Mucosa of descending colon (tissue), 3 donors: Measurements from ENCODE around the gene EIF3B. TPM values are rescaled to one million over a fixed set of nuclear protein-coding genes. Genes with fewer than 3 reads are reported as not detected.

Source experiments
- ATAC-seq: fragments of 200-7000 bp; cut with Tn5 transposase; one replicate; pipeline ENCODE4 v1.9.1; 2020; ENCODE audit warnings: mild to moderate bottlenecking, moderate library complexity
- DNase-seq, 3 donors: peaks; one replicate each; pipeline ENCODE4 v3.0.0-alpha.2; 2020
- H3K36me3 ChIP-seq: fragments of 200-600 bp; one replicate; pipeline ENCODE4 v1.8.0; 2021; ENCODE audit warnings: low read depth, mild to moderate bottlenecking
- H3K4me1 ChIP-seq: fragments of 200-600 bp; one replicate; pipeline ENCODE4 v1.8.0; 2021; ENCODE audit warnings: low read depth, mild to moderate bottlenecking
- H3K4me3 ChIP-seq: fragments of 200-600 bp; one replicate; pipeline ENCODE4 v1.8.0; 2021; ENCODE audit warnings: mild to moderate bottlenecking
- H3K9me3 ChIP-seq: fragments of 200-600 bp; one replicate; pipeline ENCODE4 v1.8.0; 2021; ENCODE audit warnings: mild to moderate bottlenecking
- intact Hi-C, 2 donors: fragments of 100-400 bp; cut with DNase I in 1 of 2; cut with micrococcal nuclease in 1 of 2; formaldehyde crosslinking; loops; one replicate each; pipeline versions ENCODE4 v1.11.0 to v1.11.1; 2022; cut with DNase I, micrococcal nuclease
- total RNA-seq, 3 donors: library from RNA; stranded (reverse); fragmentation: NEBNext Ultra II Directional in 2 of 3; extraction: Animal tissue kit (Norgen Biotek cat#: 25700) in 2 of 3; gene quantifications; one replicate each; pipeline versions ENCODE4 v1.2.1 to v1.2.4, GENCODE V29; 2021 to 2023
- TF ChIP-seq, protein P1 (sequence below): fragments of 200-600 bp; IDR thresholded peaks from one replicate; pipeline ENCODE4 v1.8.0; 2022; ENCODE audit warnings: antibody characterized with exemption, mild to moderate bottlenecking
- donor health status: DM: no; HTN: no; CAD: no; lungs with moderate emphysema.
- donor health status: DM: no; HTN: no; CAD: no.
- donor health status: DM: no; HTN: yes; CAD: no.

The EIF3B gene
- total RNA-seq, 3 donors from 2014 or later = 91.6 to 127 (median 110) TPM

DNA sequence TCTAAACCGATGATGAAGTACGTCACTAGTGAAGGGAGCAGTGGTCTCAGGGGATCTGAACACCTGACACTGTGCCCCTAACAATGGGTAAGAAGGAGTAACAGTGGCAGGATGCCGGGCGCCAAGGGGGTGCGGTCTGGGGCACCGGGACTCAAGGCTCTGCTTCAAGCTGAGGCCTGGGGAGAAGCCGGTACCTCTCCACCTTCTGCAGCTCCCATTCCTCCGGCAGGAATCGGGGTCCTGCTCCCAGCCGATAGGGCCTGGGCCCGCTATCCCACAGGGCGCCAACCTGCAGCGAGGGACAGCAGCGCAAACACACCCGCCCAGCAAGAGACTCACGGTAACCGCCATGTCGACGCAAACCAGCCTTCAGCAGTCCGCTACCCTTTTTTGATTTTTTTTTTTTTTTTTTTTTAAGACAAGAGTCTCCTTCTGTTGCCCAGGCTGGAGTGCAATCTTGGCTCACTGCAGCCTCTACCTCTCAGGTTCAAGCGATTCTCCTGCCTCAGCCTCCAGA, 40.0 kb downstream of the EIF3B start:
- Histone ChIP-seq H3K36me3 (no peaks in the 10 kb centered on the region), H3K4me1 (no peaks in the 10 kb centered on the region), H3K4me3 (no peak overlapping the region), H3K9me3 (no peaks in the 10 kb centered on the region)
- intact Hi-C loops = no loop called here
- DNase-seq (peak in 1 of 3 donors; percentile 38), ATAC-seq (no peak)
- TF ChIP-seq, protein P1, sequence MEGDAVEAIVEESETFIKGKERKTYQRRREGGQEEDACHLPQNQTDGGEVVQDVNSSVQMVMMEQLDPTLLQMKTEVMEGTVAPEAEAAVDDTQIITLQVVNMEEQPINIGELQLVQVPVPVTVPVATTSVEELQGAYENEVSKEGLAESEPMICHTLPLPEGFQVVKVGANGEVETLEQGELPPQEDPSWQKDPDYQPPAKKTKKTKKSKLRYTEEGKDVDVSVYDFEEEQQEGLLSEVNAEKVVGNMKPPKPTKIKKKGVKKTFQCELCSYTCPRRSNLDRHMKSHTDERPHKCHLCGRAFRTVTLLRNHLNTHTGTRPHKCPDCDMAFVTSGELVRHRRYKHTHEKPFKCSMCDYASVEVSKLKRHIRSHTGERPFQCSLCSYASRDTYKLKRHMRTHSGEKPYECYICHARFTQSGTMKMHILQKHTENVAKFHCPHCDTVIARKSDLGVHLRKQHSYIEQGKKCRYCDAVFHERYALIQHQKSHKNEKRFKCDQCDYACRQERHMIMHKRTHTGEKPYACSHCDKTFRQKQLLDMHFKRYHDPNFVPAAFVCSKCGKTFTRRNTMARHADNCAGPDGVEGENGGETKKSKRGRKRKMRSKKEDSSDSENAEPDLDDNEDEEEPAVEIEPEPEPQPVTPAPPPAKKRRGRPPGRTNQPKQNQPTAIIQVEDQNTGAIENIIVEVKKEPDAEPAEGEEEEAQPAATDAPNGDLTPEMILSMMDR = no peak

DNA sequence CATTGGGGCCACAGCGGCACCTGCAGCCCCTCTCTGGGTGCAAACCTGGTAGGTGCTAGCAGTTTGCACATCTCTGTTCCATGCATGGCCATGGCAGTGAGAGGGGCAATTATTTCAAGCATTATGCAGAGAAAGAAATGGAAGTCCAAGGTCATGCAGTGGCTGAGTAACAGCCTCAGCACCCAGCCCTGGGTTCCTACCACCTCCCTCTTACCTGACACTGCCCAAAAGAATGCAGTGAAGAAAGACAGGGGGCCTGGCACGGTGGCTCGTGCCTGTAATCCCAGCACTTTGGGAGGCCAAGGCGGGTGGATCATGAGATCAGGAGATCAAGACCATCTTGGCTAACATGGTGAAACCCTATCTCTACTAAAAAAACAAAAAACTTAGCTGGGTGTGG, 43.9 kb downstream of the EIF3B start:
- TF ChIP-seq, protein P1 = no peak
- Histone ChIP-seq H3K4me3 (no peak overlapping the region), H3K9me3 (no peaks in the 10 kb centered on the region), H3K36me3 (no peaks in the 10 kb centered on the region), H3K4me1 (peaks cover 3% of the 10 kb centered on the region)
- DNase-seq (no peak), ATAC-seq (no peak)
- intact Hi-C loops = no loop called here

DNA sequence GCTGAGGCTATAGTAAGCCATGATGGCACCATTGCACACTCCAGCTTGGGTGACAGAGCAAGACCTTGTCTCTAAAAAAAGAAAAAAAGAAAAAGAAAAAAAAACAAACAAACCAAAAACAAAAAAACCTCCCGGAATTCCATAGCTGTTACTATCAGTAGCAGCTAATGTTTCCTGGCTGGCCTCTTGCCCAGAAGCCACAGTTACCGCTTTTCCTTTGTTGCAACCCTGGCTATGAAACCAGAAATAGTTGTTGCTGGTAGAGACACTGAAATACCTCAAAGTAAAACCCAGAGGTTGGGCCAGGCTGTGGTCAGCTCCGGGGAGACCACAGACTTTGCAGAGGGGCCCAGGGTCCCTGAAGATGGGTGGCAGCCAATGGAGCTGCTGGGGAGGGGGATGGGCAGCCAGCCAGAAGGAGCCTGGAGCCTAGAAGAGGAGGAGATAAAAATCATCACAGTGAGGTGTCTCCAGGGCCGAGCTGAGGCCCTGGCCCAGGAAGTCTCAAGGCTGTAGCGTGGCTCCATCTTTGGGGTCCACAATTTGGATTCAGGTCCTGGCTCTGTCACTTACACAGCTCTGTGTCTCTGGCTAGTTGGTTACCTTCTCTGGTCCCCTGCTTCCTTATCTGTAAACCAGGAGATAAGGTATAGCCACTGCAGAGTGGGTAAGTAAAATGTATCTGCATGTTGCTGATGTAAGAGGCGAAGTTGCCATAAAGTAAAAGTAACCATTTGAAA, 45.4 kb downstream of the EIF3B start:
- Histone ChIP-seq H3K9me3 (no peaks in the 10 kb centered on the region), H3K4me1 (peaks cover 7% of the 10 kb centered on the region), H3K36me3 (no peaks in the 10 kb centered on the region), H3K4me3 (no peak overlapping the region)
- TF ChIP-seq, protein P1 = no peak
- intact Hi-C loops = no loop called here
- ATAC-seq (no peak), DNase-seq (peak in 2 of 3 donors; percentile 59 to 76)

DNA sequence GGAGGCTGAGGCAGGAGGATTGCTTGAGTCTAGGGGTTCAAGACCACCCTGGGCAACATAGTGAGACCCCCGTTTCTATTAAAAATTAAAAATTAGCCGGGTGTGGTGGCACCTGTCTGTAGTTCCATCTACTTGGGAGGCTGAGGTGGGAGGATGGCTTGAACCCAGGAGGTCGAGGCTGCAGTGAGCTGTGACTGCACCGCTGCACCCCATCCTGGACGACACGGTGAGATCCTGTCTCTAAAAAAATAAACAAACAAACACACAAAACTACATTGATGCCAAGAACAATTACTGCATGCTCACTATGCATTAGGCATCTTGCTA, 48.0 kb downstream of the EIF3B start:
- no peak overlapping the region for H3K4me3 ChIP-seq
- H3K9me3 ChIP-seq = no peaks in the 10 kb centered on the region
- no peaks in the 10 kb centered on the region for H3K36me3 ChIP-seq
- TF ChIP-seq, protein P1 = no peak
- no peak for ATAC-seq
- intact Hi-C loops = no loop called here
- no peak for DNase-seq
- H3K4me1 ChIP-seq = peaks cover 12% of the 10 kb centered on the region

DNA sequence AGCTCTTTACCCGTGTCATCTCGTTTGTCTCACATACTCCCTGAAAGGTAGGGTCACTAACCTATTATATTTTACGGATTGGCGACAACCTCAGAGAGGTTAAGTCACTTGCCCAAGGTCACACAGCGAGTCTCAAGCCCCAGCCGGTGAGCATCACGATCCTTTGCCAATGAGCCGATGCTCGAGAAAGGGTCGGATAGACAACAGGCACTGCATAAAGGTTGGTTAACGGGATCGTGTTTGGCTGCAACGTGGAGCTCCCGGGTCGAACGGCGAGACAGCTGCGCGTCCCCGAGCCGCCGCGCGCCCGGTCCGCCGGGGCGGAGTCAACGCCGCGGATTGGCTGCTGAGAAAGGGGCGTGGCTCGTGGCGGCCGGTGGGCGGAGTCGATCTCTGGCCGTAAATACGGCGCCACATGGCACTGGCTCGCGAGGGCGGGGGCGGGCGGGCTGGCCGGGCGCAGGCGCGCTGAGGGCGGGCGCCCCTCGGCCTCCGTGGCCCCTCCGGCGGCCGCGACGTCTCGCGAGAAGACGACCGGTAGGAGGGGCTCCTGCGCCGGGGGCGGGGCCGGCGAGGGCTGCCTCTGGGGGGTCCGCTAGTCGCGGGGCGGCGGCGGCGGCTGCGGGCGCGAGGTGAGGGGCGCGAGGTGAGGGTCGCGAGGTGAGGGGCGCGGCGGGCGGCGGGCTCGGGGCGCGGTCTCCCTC, 48.5 kb downstream of the EIF3B start, which contains the start of gene CHST12:
Gene CHST12, plus strand, starts transcription at position 598 of the 704 bp plus-strand sequence. CDS start 29,029 bp downstream, outside the sequence.
- TF ChIP-seq, protein P1 = no peak
- ATAC-seq (peak; percentile 94), DNase-seq (peak; percentile 96 to 97 (median 97))
- Histone ChIP-seq H3K36me3 (no peaks in the 10 kb centered on the region), H3K4me1 (peaks cover 12% of the 10 kb centered on the region), H3K4me3 (peak within 1 kb of the TSS; percentile 77), H3K9me3 (no peaks in the 10 kb centered on the region)
- intact Hi-C loops = no loop called here
